ENCODE results near the gene ADGRE2.
"Not testable (repeated sequence)": the region's sequence is repeated elsewhere in the genome, so short reads cannot be mapped to it uniquely, and the experiment has no call there.

ADGRE2 gene

GRCh38 chr19:14778110-14778845 lies at the start of gene ADGRE2:
Gene ADGRE2, minus strand, starts transcription at chr19:14778560. Its CDS starts 1,804 bp downstream, at chr19:14776756.
- not testable (repeated sequence) for DNase-seq (ENCODE audit: low read depth)

GRCh38 chr19:14826006-14826405 lies 47.6 kb upstream of the ADGRE2 start:
- no peak for DNase-seq (ENCODE audit: low read depth)

- DNase-seq (ENCODE audit: low read depth), result no peak
Observed at GRCh38 chr19:14821937-14822336, 43.6 kb upstream of the ADGRE2 start.

- no peak for DNase-seq (ENCODE audit: low read depth)
Observed at GRCh38 chr19:14818588-14818987, 40.2 kb upstream of the ADGRE2 start.

- DNase-seq (ENCODE audit: low read depth), result no peak
Observed at GRCh38 chr19:14817052-14817451, 38.7 kb upstream of the ADGRE2 start.

- no peak for DNase-seq (ENCODE audit: low read depth)
Observed at GRCh38 chr19:14814982-14815652, 36.8 kb upstream of the ADGRE2 start.

- no peak for DNase-seq (ENCODE audit: low read depth)
Observed at GRCh38 chr19:14809272-14810057, 31.1 kb upstream of the ADGRE2 start.

GRCh38 chr19:14804765-14805164 lies 26.4 kb upstream of the ADGRE2 start:
- no peak for DNase-seq (ENCODE audit: low read depth)

- DNase-seq (ENCODE audit: low read depth), result no peak
Observed at GRCh38 chr19:14798760-14799159, 20.4 kb upstream of the ADGRE2 start.

GRCh38 chr19:14796021-14796420 lies 17.7 kb upstream of the ADGRE2 start:
- DNase-seq (ENCODE audit: low read depth), result no peak

GRCh38 chr19:14795078-14795721 lies 16.8 kb upstream of the ADGRE2 start:
- no peak for DNase-seq (ENCODE audit: low read depth)

- DNase-seq (ENCODE audit: low read depth), result not testable (repeated sequence)
Observed at GRCh38 chr19:14792250-14792649, 13.9 kb upstream of the ADGRE2 start.

GRCh38 chr19:14786421-14786851 lies 8.1 kb upstream of the ADGRE2 start:
- peak; percentile 10 for DNase-seq (ENCODE audit: low read depth)

GRCh38 chr19:14785102-14785793 lies 6.9 kb upstream of the ADGRE2 start:
- DNase-seq (ENCODE audit: low read depth), result not testable (repeated sequence)

- DNase-seq (ENCODE audit: low read depth), result not testable (repeated sequence)
Observed at GRCh38 chr19:14784730-14785101, 6.4 kb upstream of the ADGRE2 start.

- not testable (repeated sequence) for DNase-seq (ENCODE audit: low read depth)
Observed at GRCh38 chr19:14783410-14783998, 5.1 kb upstream of the ADGRE2 start.

- no peak for DNase-seq (ENCODE audit: low read depth)
Observed at GRCh38 chr19:14782626-14783409, 4.5 kb upstream of the ADGRE2 start.

GRCh38 chr19:14781713-14782536 lies 3.6 kb upstream of the ADGRE2 start:
- DNase-seq (ENCODE audit: low read depth), result not testable (repeated sequence)

- not testable (repeated sequence) for DNase-seq (ENCODE audit: low read depth)
Observed at GRCh38 chr19:14780622-14781225, 2.4 kb upstream of the ADGRE2 start.
